HG02884 (cell line): ENCODE data around the gene ADGRG1.
A peak's percentile ranks its signal among the peaks of the same experiment; 100 is the strongest.

Experiments
- ATAC-seq: cut with Tn5 transposase; IDR thresholded peaks from one replicate; pipeline ENCODE4 v1.9.1; 2021; ENCODE audit warnings: mild to moderate bottlenecking, moderate library complexity; ENCODE audit not compliant: unreplicated experiment

The ADGRG1 gene

GRCh38 chr16:57604177-57604576, 24.3 kb upstream of the ADGRG1 start:
- no peak for ATAC-seq

GRCh38 chr16:57606147-57606846, 22.1 kb upstream of the ADGRG1 start:
- ATAC-seq = no peak

- ATAC-seq = no peak
Measured at GRCh38 chr16:57606847-57607501, 21.5 kb upstream of the ADGRG1 start.

GRCh38 chr16:57607676-57608461, 20.6 kb upstream of the ADGRG1 start:
- ATAC-seq = no peak

- ATAC-seq = no peak
Measured at GRCh38 chr16:57608462-57609113, 19.8 kb upstream of the ADGRG1 start.

GRCh38 chr16:57609541-57610401, 18.7 kb upstream of the ADGRG1 start:
- peak; percentile 92 for ATAC-seq

- ATAC-seq = no peak
Measured at GRCh38 chr16:57610611-57611010, 17.8 kb upstream of the ADGRG1 start.

GRCh38 chr16:57611181-57611580, 17.2 kb upstream of the ADGRG1 start:
- ATAC-seq = no peak

GRCh38 chr16:57611706-57612105, 16.7 kb upstream of the ADGRG1 start:
- no peak for ATAC-seq

- ATAC-seq = no peak
Measured at GRCh38 chr16:57612494-57612893, 15.9 kb upstream of the ADGRG1 start.

- no peak for ATAC-seq
Measured at GRCh38 chr16:57613514-57613913, 14.9 kb upstream of the ADGRG1 start.

GRCh38 chr16:57614536-57614935, 13.9 kb upstream of the ADGRG1 start:
- no peak for ATAC-seq

- no peak for ATAC-seq
Measured at GRCh38 chr16:57614944-57615343, 13.5 kb upstream of the ADGRG1 start.

- no peak for ATAC-seq
Measured at GRCh38 chr16:57615813-57616212, 12.6 kb upstream of the ADGRG1 start.

GRCh38 chr16:57616241-57616640, 12.2 kb upstream of the ADGRG1 start:
- no peak for ATAC-seq

GRCh38 chr16:57616876-57617275, 11.6 kb upstream of the ADGRG1 start:
- ATAC-seq = no peak

- no peak for ATAC-seq
Measured at GRCh38 chr16:57617604-57618111, 10.8 kb upstream of the ADGRG1 start.

- no peak for ATAC-seq
Measured at GRCh38 chr16:57618296-57619132, 9.9 kb upstream of the ADGRG1 start.

GRCh38 chr16:57619133-57619605, 9.3 kb upstream of the ADGRG1 start:
- no peak for ATAC-seq
